Ascending aorta (tissue), 2 donors: ENCODE measurements around the gene CCDC197. TPM values are rescaled to one million over a fixed set of nuclear protein-coding genes. Genes with fewer than 3 reads are reported as not detected.

Source experiments
- DNase-seq, 2 donors: peaks; one replicate each; pipeline ENCODE4 v3.0.0-alpha.2; 2019; ENCODE audit warnings: low spot score in 2 of 2
- H3K27ac ChIP-seq, 2 donors: fragments of 200-600 bp; sonication (generic); one replicate each; pipeline ENCODE4 v1.5.1; 2016 to 2017; ENCODE audit warnings: mild to moderate bottlenecking in 1 of 2
- H3K27me3 ChIP-seq: fragments of 200-600 bp; sonication (generic); one replicate; pipeline ENCODE4 v1.5.1; 2017
- H3K36me3 ChIP-seq, 2 donors: fragments of 200-600 bp; sonication (generic); one replicate each; pipeline ENCODE4 v1.5.1; 2016
- H3K4me1 ChIP-seq, 2 donors: fragments of 200-600 bp; sonication (generic); one replicate each; pipeline ENCODE4 v1.5.1; 2016 to 2017; ENCODE audit warnings: mild to moderate bottlenecking in 1 of 2
- H3K4me3 ChIP-seq, 2 donors: fragments of 200-600 bp; sonication (generic); one replicate each; pipeline ENCODE4 v1.5.1; 2016 to 2017; ENCODE audit warnings: mild to moderate bottlenecking in 1 of 2
- H3K9me3 ChIP-seq, 2 donors: fragments of 200-600 bp; sonication (generic); one replicate each; pipeline ENCODE4 v1.5.1; 2016
- CTCF ChIP-seq, 3 experiments: fragments of 200-600 bp in 2 of 3; fragments of 450-650 bp in 1 of 3; sonication (generic) in 2 of 3; IDR thresholded peaks; one replicate each; pipeline ENCODE4 v1.5.1; 2016 to 2019; ENCODE audit warnings: antibody characterized with exemption in 3 of 3, mild to moderate bottlenecking in 1 of 3, moderate library complexity in 1 of 3
- intact Hi-C: fragments of 100-400 bp; cut with DNase I; formaldehyde crosslinking; loops from one replicate; pipeline ENCODE4 v1.15.1; 2023
- total RNA-seq: library from RNA; depleted of rRNA; stranded (reverse); fragments of >200 nt; gene quantifications from one replicate; pipeline ENCODE4 v1.1.0, GENCODE V29; 2016

CCDC197 gene
- total RNA-seq, 1 donor from 2014 or later = not detected

- Histone ChIP-seq H3K4me1 (peaks cover 0 to 3% of the 10 kb centered on the region in 2 donors), H3K36me3 (no peaks in the 10 kb centered on the region), H3K27ac (no peak overlapping the region), H3K4me3 (peak overlapping the region; percentile 79 to 89), H3K9me3 (no peaks in the 10 kb centered on the region), H3K27me3 (no peaks in the 10 kb centered on the region)
- intact Hi-C loops = loop anchor here (1.0 to 10.0 kb wide), 4 partner anchors 55 to 251 kb away; partner anchors contain the start of genes IFI27L2 and PPP4R4
- no peak for DNase-seq
- TF ChIP-seq CTCF (IDR thresholded peaks at IDR 0.05) = no peak
These were observed 28.6 kb downstream of the CCDC197 start for GRCh38 chr14:94025720-94026119.

GRCh38 chr14:94026173-94026888, 29.2 kb downstream of the CCDC197 start, which contains the start of gene OTUB2:
TSS of gene OTUB2 (plus strand) at chr14:94026340. CDS start at chr14:94026538, 198 bp downstream.
- Histone ChIP-seq H3K4me3 (peak within 1 kb of the TSS; percentile 79 to 89), H3K27me3 (no peaks in the 10 kb centered on the region), H3K36me3 (no peaks in the 10 kb centered on the region), H3K4me1 (peaks cover 0 to 3% of the 10 kb centered on the region in 2 donors), H3K27ac (no peak within 1 kb of the TSS), H3K9me3 (no peaks in the 10 kb centered on the region)
- TF ChIP-seq CTCF (IDR thresholded peaks at IDR 0.05) = no peak
- peak; percentile 97 to 99 for DNase-seq
- intact Hi-C loops = loop anchor here (1.0 to 10.0 kb wide), 4 partner anchors 54 to 252 kb away; partner anchors contain the start of genes IFI27L2 and PPP4R4

DNA sequence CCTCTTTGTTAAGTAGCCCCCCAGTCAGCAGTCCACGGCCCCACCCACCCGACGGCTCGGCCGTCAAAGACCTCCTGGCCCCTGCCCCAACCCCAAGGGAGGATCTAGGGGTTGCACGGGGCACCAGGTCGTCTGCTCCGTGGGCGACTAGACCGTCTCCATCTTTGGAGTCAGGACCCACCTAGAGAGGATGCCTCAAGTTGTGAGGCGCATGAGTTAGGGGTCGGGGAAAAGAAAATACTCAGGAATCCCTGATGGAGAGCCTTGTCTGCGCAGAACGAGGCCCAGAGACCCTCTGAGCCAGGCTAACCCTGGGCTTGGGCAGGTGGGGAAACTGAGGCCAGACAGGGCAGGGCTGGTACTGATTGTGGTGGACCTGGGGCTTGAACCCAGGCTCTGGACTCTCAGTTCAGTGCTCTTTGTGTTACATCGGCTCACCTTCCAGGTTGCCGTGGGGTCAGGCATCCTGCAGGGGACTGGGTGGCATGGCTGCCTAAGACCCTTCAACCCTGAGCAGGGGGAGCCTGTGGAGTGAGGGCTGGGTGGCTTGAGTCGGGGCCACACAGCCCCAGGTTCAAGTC, 29.9 kb downstream of the CCDC197 start:
- no peak for DNase-seq
- no peaks in the 10 kb centered on the region for H3K27me3 ChIP-seq
- H3K4me3 ChIP-seq = peak overlapping the region; percentile 79 to 89
- H3K27ac ChIP-seq = no peak overlapping the region
- no peaks in the 10 kb centered on the region for H3K9me3 ChIP-seq
- H3K36me3 ChIP-seq = no peaks in the 10 kb centered on the region
- no peak for TF ChIP-seq CTCF (IDR thresholded peaks at IDR 0.05)
- peaks cover 0 to 3% of the 10 kb centered on the region in 2 donors for H3K4me1 ChIP-seq
- intact Hi-C loops = loop anchor here (1.0 to 10.0 kb wide), 4 partner anchors 53 to 252 kb away; partner anchors contain the start of genes IFI27L2 and PPP4R4

GRCh38 chr14:94027566-94028449, 30.7 kb downstream of the CCDC197 start:
- H3K27ac ChIP-seq = no peak overlapping the region
- TF ChIP-seq CTCF (IDR thresholded peaks at IDR 0.05) = no peak
- no peak overlapping the region for H3K4me3 ChIP-seq
- no peaks in the 10 kb centered on the region for H3K9me3 ChIP-seq
- no peak for DNase-seq
- H3K27me3 ChIP-seq = no peaks in the 10 kb centered on the region
- intact Hi-C loops = loop anchor here (2.0 to 10.0 kb wide), 3 partner anchors 101 to 253 kb away; partner anchors contain the start of genes IFI27L2 and PPP4R4
- peaks cover 0 to 3% of the 10 kb centered on the region in 2 donors for H3K4me1 ChIP-seq
- no peaks in the 10 kb centered on the region for H3K36me3 ChIP-seq

DNA sequence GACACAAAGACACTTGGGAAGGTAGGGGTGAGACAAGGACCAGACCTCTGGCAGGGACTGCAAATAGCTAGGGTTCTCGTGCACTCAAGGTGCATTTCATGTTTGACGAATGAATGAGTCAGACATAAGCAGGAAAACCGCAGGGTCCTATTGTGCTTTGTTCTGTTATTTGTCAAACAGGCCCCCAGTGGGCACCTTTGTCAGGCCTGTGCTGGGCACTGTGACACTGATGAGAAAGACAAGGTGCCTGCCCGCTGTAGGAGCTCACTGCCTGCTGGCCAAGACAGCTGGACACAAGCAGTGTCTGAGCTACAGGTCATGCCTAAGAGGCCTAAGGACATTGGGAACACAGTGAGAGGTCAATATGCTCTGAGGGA, 31.3 kb downstream of the CCDC197 start:
- H3K4me1 ChIP-seq = peaks cover 0 to 3% of the 10 kb centered on the region in 2 donors
- DNase-seq = no peak
- TF ChIP-seq CTCF (IDR thresholded peaks at IDR 0.05) = no peak
- H3K4me3 ChIP-seq = no peak overlapping the region
- no peaks in the 10 kb centered on the region for H3K27me3 ChIP-seq
- H3K9me3 ChIP-seq = no peaks in the 10 kb centered on the region
- H3K27ac ChIP-seq = no peak overlapping the region
- intact Hi-C loops = loop anchor here (5.0 to 10.0 kb wide), 2 partner anchors 144 to 254 kb away; partner anchors contain the start of gene PPP4R4
- no peaks in the 10 kb centered on the region for H3K36me3 ChIP-seq
